ENCODE results near the gene SLC13A5. TPM values are rescaled to one million over a fixed set of nuclear protein-coding genes. Genes with fewer than 3 reads are reported as not detected.

Gene SLC13A5
- total RNA-seq, 1 donor from 2014 or later = not detected

GRCh38 chr17:6711081-6711674 lies 2.0 kb downstream of the SLC13A5 start:
- H3K4me1 ChIP-seq = peaks cover 11% of the 10 kb centered on the region
- intact Hi-C loops (cut with DNase I) = no loop called here

GRCh38 chr17:6710317-6710716 lies 2.9 kb downstream of the SLC13A5 start:
- H3K27ac ChIP-seq = no peak overlapping the region
- H3K4me3 ChIP-seq = no peak overlapping the region
- no peaks in the 10 kb centered on the region for H3K36me3 ChIP-seq
- TF ChIP-seq, protein P1, sequence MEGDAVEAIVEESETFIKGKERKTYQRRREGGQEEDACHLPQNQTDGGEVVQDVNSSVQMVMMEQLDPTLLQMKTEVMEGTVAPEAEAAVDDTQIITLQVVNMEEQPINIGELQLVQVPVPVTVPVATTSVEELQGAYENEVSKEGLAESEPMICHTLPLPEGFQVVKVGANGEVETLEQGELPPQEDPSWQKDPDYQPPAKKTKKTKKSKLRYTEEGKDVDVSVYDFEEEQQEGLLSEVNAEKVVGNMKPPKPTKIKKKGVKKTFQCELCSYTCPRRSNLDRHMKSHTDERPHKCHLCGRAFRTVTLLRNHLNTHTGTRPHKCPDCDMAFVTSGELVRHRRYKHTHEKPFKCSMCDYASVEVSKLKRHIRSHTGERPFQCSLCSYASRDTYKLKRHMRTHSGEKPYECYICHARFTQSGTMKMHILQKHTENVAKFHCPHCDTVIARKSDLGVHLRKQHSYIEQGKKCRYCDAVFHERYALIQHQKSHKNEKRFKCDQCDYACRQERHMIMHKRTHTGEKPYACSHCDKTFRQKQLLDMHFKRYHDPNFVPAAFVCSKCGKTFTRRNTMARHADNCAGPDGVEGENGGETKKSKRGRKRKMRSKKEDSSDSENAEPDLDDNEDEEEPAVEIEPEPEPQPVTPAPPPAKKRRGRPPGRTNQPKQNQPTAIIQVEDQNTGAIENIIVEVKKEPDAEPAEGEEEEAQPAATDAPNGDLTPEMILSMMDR (IDR thresholded peaks at IDR 0.05) = no peak
- no peak for ATAC-seq
- H3K9me3 ChIP-seq = no peaks in the 10 kb centered on the region
- H3K4me1 ChIP-seq = peaks cover 11% of the 10 kb centered on the region
- peaks cover 63% of the 10 kb centered on the region for H3K27me3 ChIP-seq
- intact Hi-C loops (cut with DNase I) = no loop called here
- DNase-seq = peak; percentile 11

More at GRCh38 chr17:6711081-6711674, 2.0 kb downstream of the SLC13A5 start:
- no peaks in the 10 kb centered on the region for H3K9me3 ChIP-seq
- H3K27ac ChIP-seq = no peak overlapping the region
- TF ChIP-seq, protein P1 (IDR thresholded peaks at IDR 0.05) = no peak
- H3K4me3 ChIP-seq = no peak overlapping the region
- H3K27me3 ChIP-seq = peaks cover 62% of the 10 kb centered on the region
- H3K36me3 ChIP-seq = no peaks in the 10 kb centered on the region
- ATAC-seq (no peak), DNase-seq (peak; percentile 57)

GRCh38 chr17:6708357-6708961 lies 4.7 kb downstream of the SLC13A5 start:
- ATAC-seq (no peak), DNase-seq (peak; percentile 4)
- Histone ChIP-seq H3K36me3 (no peaks in the 10 kb centered on the region), H3K4me1 (peaks cover 8% of the 10 kb centered on the region), H3K9me3 (no peaks in the 10 kb centered on the region), H3K27me3 (peaks cover 46% of the 10 kb centered on the region), H3K4me3 (no peak overlapping the region), H3K27ac (no peak overlapping the region)
- intact Hi-C loops (cut with DNase I) = no loop called here
- TF ChIP-seq, protein P1 (IDR thresholded peaks at IDR 0.05) = no peak

DNA sequence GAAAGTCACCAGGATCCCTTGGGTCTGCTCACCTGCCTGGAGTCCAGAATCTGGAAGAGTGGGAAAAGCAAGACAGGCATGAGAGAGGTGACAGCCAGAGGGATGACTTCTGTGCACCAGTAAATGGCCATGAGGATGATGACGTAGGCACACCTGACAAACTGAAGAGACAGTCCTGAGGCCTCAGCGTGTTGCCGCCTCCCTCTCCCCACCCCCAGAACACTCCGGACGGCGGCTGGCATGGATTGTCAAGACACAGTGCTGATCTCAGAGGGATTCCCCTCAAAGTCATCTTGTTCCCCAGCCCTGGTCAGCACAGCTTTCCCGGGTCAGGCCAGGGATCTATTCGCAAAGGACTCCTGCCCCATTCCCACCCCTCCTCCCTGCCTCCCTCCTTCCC lies 6.2 kb downstream of the SLC13A5 start:
- H3K9me3 ChIP-seq = no peaks in the 10 kb centered on the region
- ATAC-seq (no peak), DNase-seq (peak; percentile 46)
- no peak overlapping the region for H3K4me3 ChIP-seq
- H3K27ac ChIP-seq = no peak overlapping the region
- intact Hi-C loops (cut with DNase I) = no loop called here
- H3K4me1 ChIP-seq = no peaks in the 10 kb centered on the region
- TF ChIP-seq, protein P1 (IDR thresholded peaks at IDR 0.05) = no peak
- no peaks in the 10 kb centered on the region for H3K36me3 ChIP-seq
- H3K27me3 ChIP-seq = peaks cover 31% of the 10 kb centered on the region

DNA sequence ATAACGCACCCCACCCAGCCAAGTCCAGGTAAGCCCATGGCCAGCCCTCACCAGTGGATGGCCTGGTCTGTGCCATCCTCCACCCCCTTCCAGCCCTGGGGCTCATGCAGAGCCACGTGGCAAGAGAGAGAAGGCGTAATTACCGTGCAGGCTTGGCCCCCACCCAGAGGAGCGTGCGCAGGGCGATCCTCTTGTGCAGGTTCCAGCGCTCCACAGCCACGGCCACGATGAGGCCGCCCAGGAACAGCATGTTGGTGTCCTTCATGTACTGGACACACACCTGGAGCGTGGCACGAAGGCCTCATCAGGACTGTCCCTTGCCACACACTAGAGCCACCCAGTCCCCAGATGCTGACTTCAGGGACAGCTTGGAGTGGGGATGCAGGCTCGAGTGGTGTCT lies 6.7 kb downstream of the SLC13A5 start:
- DNase-seq = peak; percentile 56
- intact Hi-C loops (cut with DNase I) = no loop called here
- no peak overlapping the region for H3K4me3 ChIP-seq
- H3K36me3 ChIP-seq = no peaks in the 10 kb centered on the region
- H3K9me3 ChIP-seq = no peaks in the 10 kb centered on the region
- no peak for ATAC-seq
- H3K27me3 ChIP-seq = peaks cover 28% of the 10 kb centered on the region
- no peak overlapping the region for H3K27ac ChIP-seq
- TF ChIP-seq, protein P1 (IDR thresholded peaks at IDR 0.05) = no peak
- H3K4me1 ChIP-seq = no peaks in the 10 kb centered on the region

All from upper lobe of right lung (tissue), 1 donor.